ENCODE measurements around the gene CTNNA1. TPM values are rescaled to one million over a fixed set of nuclear protein-coding genes. Genes with fewer than 3 reads are reported as not detected.

Gene CTNNA1
- total and polyA plus RNA-seq, 9 of the 15 experiments (the other 6 are each of a cell fraction or from before 2014, with no cell fraction given): 29.6 to 117 (median 89.1) TPM

DNA sequence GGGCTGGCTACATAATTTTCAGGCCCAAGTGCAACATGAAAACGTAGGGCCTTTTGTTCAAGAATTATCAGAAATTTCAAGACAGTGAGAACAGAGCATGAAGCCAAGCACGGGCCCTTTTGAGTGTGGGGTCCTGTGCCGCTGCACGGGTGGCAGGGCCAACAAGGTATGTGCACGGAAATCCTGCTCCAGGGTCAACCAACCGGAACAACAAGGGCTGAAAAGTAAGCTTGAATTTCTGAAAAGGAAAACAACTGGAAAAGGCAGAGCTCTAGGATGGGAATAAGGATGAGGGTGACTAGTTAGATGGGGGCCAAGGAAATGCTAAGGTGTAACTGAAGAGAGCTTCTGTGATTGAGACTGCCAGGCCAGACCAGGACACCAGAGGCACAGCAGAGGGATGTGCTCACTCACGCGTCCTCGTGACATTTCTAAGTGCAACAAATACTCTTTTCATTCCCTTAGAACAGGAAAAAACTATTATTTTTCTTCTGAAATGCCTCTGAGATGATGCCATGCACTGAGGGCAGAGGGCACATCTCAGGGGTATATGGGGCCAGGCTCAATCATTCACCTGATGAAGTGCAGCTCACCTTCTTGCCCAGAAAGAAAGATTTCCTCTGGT is 202.6 kb downstream of the CTNNA1 start:
- no peak for ATAC-seq
- H3K4me2 ChIP-seq (ENCODE audit: insufficient read depth, low read length): no peak overlapping the region
- H2AFZ ChIP-seq (ENCODE audit: low read depth, low read length): no peak overlapping the region
- no peak overlapping the region for H3K27ac ChIP-seq (ENCODE audit: extremely low read depth, low read depth, low read length)
- no peak for TF ChIP-seq CREM (IDR thresholded peaks at IDR 0.05; ENCODE audit: low read depth)
- TF ChIP-seq RHOXF2B (CRISPR knock-in tag; conservative IDR thresholded peaks at IDR 0.05): no peak
- 64% methylated on average over 9 of the region's 9 CpGs for WGBS (ENCODE audit: insufficient coverage, low coverage, missing lambda C conversion rate)
- H3K36me3 ChIP-seq (ENCODE audit: control insufficient read depth, insufficient read depth, low read length): no peaks in the 10 kb centered on the region
- FAIRE-seq: no peak
- POLR2A ChIA-PET: interaction anchor here (1.1 to 3.2 kb wide), 3 partner anchors 13 to 20 kb away, joined by 3 to 8 read pairs (median 3); no protein-coding TSS in a partner anchor
- H3K9ac ChIP-seq (ENCODE audit: insufficient read depth in 1 of 2, low read depth in 2 of 2, low read length in 2 of 2): peak overlapping the region in 1 of 2 experiments; percentile 59; a peak in 1 of 4 replicates
- no TSS peak for BruUV-seq (replicated peaks)
- CTCF ChIA-PET (ENCODE audit: low intra/inter-chr PET ratio): no interaction called here
- no peak for DNase-seq (ENCODE audit: extremely low read depth in 1 of 4, low spot score in 3 of 4)
- H3K4me3 ChIP-seq: no peak overlapping the region
- H3K4me1 ChIP-seq (replicated peaks in 1 of 2; ENCODE audit: control insufficient read depth in 2 of 2, insufficient read depth in 2 of 2, low read length in 2 of 2): peaks cover 0 to 9% of the 10 kb centered on the region in 2 experiments; a peak in 3 of 5 replicates
- in situ Hi-C loops (cut with MboI): no loop called here
- no peaks in the 10 kb centered on the region for H4K20me1 ChIP-seq (replicated peaks; ENCODE audit: control insufficient read depth, insufficient read depth, low read length)
- H3K9me1 ChIP-seq (ENCODE audit: control insufficient read depth, insufficient read depth, low read length): no peaks in the 10 kb centered on the region
- H3K27me3 ChIP-seq (ENCODE audit: control insufficient read depth in 2 of 2, insufficient read depth in 2 of 2, low read length in 2 of 2): no peaks in the 10 kb centered on the region
- H3K9me3 ChIP-seq (replicated peaks; ENCODE audit: control insufficient read depth, insufficient read depth, low read depth, low read length): no peaks in the 10 kb centered on the region
- H3K79me2 ChIP-seq (ENCODE audit: control insufficient read depth, insufficient read depth, low read length): no peaks in the 10 kb centered on the region
- intact Hi-C loops (cut with micrococcal nuclease): no loop called here

DNA sequence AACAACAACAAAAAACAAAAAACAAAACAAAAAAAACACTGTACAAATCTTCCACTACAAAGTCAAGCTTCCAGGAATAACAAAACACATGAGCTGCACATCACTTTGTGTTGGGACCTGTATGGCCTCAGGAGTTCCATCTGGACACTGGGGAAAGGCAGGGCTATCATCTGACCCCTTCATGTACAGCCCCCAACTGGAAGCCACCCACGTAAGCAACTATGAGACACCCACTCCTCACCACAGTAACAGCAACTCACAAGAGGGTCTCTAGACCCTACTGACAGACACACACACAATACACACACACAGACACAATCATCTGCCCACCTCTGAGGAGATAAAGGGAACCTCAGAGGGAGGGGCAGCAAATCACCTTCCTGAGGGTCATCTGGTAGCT is 203.6 kb downstream of the CTNNA1 start:
- Histone ChIP-seq H3K4me2 (ENCODE audit: insufficient read depth, low read length) (no peak overlapping the region), H3K4me1 (replicated peaks in 1 of 2; ENCODE audit: control insufficient read depth in 2 of 2, insufficient read depth in 2 of 2, low read length in 2 of 2) (peaks cover 0 to 9% of the 10 kb centered on the region in 2 experiments; a peak in 3 of 5 replicates), H2AFZ (ENCODE audit: low read depth, low read length) (no peak overlapping the region), H3K4me3 (no peak overlapping the region), H3K9me1 (ENCODE audit: control insufficient read depth, insufficient read depth, low read length) (no peaks in the 10 kb centered on the region), H3K79me2 (ENCODE audit: control insufficient read depth, insufficient read depth, low read length) (no peaks in the 10 kb centered on the region), H4K20me1 (replicated peaks; ENCODE audit: control insufficient read depth, insufficient read depth, low read length) (no peaks in the 10 kb centered on the region), H3K27me3 (ENCODE audit: control insufficient read depth in 2 of 2, insufficient read depth in 2 of 2, low read length in 2 of 2) (no peaks in the 10 kb centered on the region), H3K9me3 (replicated peaks; ENCODE audit: control insufficient read depth, insufficient read depth, low read depth, low read length) (no peaks in the 10 kb centered on the region), H3K36me3 (ENCODE audit: control insufficient read depth, insufficient read depth, low read length) (no peaks in the 10 kb centered on the region), H3K9ac (ENCODE audit: insufficient read depth in 1 of 2, low read depth in 2 of 2, low read length in 2 of 2) (no peak overlapping the region; a peak in 1 of 4 replicates), H3K27ac (ENCODE audit: extremely low read depth, low read depth, low read length) (no peak overlapping the region)
- 50% methylated on average over 1 of the region's 1 CpG for WGBS (ENCODE audit: insufficient coverage, low coverage, missing lambda C conversion rate)
- in situ Hi-C loops (cut with MboI) (no loop called here), intact Hi-C loops (cut with micrococcal nuclease) (no loop called here)
- POLR2A ChIA-PET: interaction anchor here (0.6 to 1.4 kb wide), 5 partner anchors 13 to 35 kb away, joined by 3 to 4 read pairs (median 3); no protein-coding TSS in a partner anchor
- CTCF ChIA-PET (ENCODE audit: low intra/inter-chr PET ratio): no interaction called here
- no TSS peak for BruUV-seq (replicated peaks)
- peak; percentile 32 for FAIRE-seq
- ATAC-seq: no peak
- no peak for DNase-seq (ENCODE audit: extremely low read depth in 1 of 4, low spot score in 3 of 4)
- TF ChIP-seq RAD21 (CRISPR knock-in tag; conservative IDR thresholded peaks at IDR 0.05 in 1 of 2, IDR thresholded peaks at IDR 0.05 in 1 of 2) (no peak), ZNF232 (CRISPR knock-in tag; IDR thresholded peaks at IDR 0.05) (no peak), CEBPG (CRISPR knock-in tag; IDR thresholded peaks at IDR 0.05) (no peak), CEBPG (tag; conservative IDR thresholded peaks at IDR 0.05 in 1 of 2, IDR thresholded peaks at IDR 0.05 in 1 of 2) (no peak), ZNF695 (CRISPR knock-in tag; IDR thresholded peaks at IDR 0.05) (no peak), NFIX (CRISPR knock-in tag; IDR thresholded peaks at IDR 0.05; ENCODE audit: low read depth) (no peak), SMARCA5 (IDR thresholded peaks at IDR 0.05) (no peak), ELF4 (CRISPR knock-in tag; IDR thresholded peaks at IDR 0.05) (no peak), GTF2A2 (tag; IDR thresholded peaks at IDR 0.05) (no peak), HMG20A (CRISPR knock-in tag; conservative IDR thresholded peaks at IDR 0.05) (no peak), PHB (CRISPR knock-in tag; IDR thresholded peaks at IDR 0.05) (no peak), HDAC2 (IDR thresholded peaks at IDR 0.05) (no peak)

All from K562 (cell line).